Gastroesophageal sphincter (tissue), 3 donors: Measurements from ENCODE around the gene PRPF38B.

Experiments
- CTCF ChIP-seq, 4 experiments: fragments of 200-600 bp in 2 of 4; fragments of 450-650 bp in 2 of 4; sonication (generic) in 1 of 4; IDR thresholded peaks; one replicate each; pipeline ENCODE4 v1.5.1; 2017 to 2019; ENCODE audit warnings: antibody characterized with exemption in 4 of 4, mild to moderate bottlenecking in 2 of 4, moderate library complexity in 2 of 4
- EP300 ChIP-seq: sonication (generic); formaldehyde crosslinking; IDR thresholded peaks from one replicate; pipeline ENCODE4 v1.6.1; 2017; ENCODE audit warnings: antibody characterized with exemption, mild to moderate bottlenecking
- POLR2A ChIP-seq, 2 donors: fragments of 450-650 bp; IDR thresholded peaks; one replicate each; pipeline ENCODE4 v1.6.1; 2017; ENCODE audit warnings: antibody characterized with exemption in 2 of 2, mild to moderate bottlenecking in 2 of 2, moderate library complexity in 1 of 2
- POLR2AphosphoS5 ChIP-seq: sonication (generic); formaldehyde crosslinking; IDR thresholded peaks from one replicate; pipeline ENCODE4 v1.6.1; 2017; ENCODE audit warnings: antibody characterized with exemption

- TF ChIP-seq CTCF (IDR thresholded peaks at IDR 0.05) (no peak), POLR2A (IDR thresholded peaks at IDR 0.05) (peak; percentile 84 to 89), POLR2AphosphoS5 (peak; percentile 92), EP300 (no peak)
Observed at GRCh38 chr1:108691942-108692723, at the start of gene PRPF38B.
